ENCODE measurements around the gene IFI44L. TPM values are rescaled to one million over a fixed set of nuclear protein-coding genes. Genes with fewer than 3 reads are reported as not detected.

IFI44L gene
- total RNA-seq, 1 donor from 2014 or later = not detected

DNA sequence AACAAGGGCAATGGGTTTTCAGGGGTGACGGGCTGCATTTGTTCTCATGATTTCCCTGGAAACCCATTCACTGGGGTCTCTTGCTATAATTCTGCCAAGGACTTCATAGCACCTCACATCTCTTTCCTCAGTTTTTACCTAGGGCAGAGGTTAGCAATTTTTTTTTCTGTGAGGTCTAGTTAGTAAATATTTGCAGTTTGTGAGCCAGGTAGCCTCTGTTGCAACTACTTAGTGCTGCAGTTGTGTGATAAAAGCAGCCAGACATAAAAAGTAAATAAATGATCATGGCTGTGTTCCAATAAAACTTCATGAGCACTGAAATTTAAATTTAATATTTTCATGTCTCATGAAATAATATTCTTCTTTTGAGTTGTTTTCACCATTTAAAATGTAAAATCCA, 67.1 kb downstream of the IFI44L start:
- no peak overlapping the region for H3K27ac Mint-ChIP-seq
- no peaks in the 10 kb centered on the region for H3K27me3 Mint-ChIP-seq
- H3K9me3 Mint-ChIP-seq (ENCODE audit: low read depth) = no peaks in the 10 kb centered on the region
- H3K4me3 Mint-ChIP-seq (ENCODE audit: low read depth) = no peak overlapping the region
- TF ChIP-seq, protein P1, sequence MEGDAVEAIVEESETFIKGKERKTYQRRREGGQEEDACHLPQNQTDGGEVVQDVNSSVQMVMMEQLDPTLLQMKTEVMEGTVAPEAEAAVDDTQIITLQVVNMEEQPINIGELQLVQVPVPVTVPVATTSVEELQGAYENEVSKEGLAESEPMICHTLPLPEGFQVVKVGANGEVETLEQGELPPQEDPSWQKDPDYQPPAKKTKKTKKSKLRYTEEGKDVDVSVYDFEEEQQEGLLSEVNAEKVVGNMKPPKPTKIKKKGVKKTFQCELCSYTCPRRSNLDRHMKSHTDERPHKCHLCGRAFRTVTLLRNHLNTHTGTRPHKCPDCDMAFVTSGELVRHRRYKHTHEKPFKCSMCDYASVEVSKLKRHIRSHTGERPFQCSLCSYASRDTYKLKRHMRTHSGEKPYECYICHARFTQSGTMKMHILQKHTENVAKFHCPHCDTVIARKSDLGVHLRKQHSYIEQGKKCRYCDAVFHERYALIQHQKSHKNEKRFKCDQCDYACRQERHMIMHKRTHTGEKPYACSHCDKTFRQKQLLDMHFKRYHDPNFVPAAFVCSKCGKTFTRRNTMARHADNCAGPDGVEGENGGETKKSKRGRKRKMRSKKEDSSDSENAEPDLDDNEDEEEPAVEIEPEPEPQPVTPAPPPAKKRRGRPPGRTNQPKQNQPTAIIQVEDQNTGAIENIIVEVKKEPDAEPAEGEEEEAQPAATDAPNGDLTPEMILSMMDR (IDR thresholded peaks at IDR 0.05; ENCODE audit: unreplicated experiment) = no peak
- peaks cover 4% of the 10 kb centered on the region for H3K4me1 Mint-ChIP-seq (ENCODE audit: low read depth)
- H3K36me3 Mint-ChIP-seq (ENCODE audit: insufficient read depth) = no peaks in the 10 kb centered on the region
- no peak for DNase-seq (ENCODE audit: low spot score, unreplicated experiment)

DNA sequence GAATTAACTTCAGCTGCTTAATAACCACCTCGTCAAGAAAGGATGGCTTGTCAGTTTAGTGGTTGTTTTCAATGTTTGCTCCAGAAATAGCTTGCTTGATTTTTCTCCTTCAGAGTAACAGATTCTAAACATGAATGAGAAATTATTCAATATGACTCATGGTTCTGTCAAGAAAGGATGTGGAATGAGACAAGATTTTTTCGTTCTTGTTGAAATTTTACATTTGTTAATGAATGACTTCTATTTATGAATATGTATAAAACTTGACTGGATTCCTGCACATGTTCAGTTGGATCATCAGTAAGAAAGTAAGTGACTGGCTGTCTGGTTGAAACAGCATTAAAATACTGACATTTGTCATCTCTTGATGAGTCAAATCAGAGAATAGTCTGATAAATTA, 67.7 kb downstream of the IFI44L start:
- H3K9me3 Mint-ChIP-seq (ENCODE audit: low read depth) = no peaks in the 10 kb centered on the region
- no peak for DNase-seq (ENCODE audit: low spot score, unreplicated experiment)
- TF ChIP-seq, protein P1 (IDR thresholded peaks at IDR 0.05; ENCODE audit: unreplicated experiment) = no peak
- no peaks in the 10 kb centered on the region for H3K27me3 Mint-ChIP-seq
- no peaks in the 10 kb centered on the region for H3K36me3 Mint-ChIP-seq (ENCODE audit: insufficient read depth)
- no peak overlapping the region for H3K27ac Mint-ChIP-seq
- H3K4me1 Mint-ChIP-seq (ENCODE audit: low read depth) = peaks cover 4% of the 10 kb centered on the region
- H3K4me3 Mint-ChIP-seq (ENCODE audit: low read depth) = no peak overlapping the region

DNA sequence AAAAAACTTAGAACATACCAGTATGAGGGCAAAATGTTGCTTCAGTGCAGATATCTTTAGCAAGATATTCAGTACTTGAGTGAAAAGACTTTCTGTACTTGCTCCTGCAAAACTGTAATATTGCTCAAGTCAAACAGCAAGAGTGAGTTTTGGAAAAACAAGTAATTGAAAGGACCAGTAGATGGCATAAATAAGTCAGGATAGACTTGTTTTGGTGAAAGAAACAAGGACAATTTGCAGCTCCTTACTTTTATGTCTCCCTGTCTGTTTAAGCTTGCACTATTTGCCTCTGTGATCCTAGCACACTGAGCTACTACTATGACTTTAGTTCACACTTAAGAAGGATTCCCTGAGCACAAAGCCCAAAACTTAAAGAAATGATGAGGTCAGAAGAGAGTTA, 68.4 kb downstream of the IFI44L start:
- no peaks in the 10 kb centered on the region for H3K36me3 Mint-ChIP-seq (ENCODE audit: insufficient read depth)
- no peak overlapping the region for H3K27ac Mint-ChIP-seq
- TF ChIP-seq, protein P1 (IDR thresholded peaks at IDR 0.05; ENCODE audit: unreplicated experiment) = no peak

DNA sequence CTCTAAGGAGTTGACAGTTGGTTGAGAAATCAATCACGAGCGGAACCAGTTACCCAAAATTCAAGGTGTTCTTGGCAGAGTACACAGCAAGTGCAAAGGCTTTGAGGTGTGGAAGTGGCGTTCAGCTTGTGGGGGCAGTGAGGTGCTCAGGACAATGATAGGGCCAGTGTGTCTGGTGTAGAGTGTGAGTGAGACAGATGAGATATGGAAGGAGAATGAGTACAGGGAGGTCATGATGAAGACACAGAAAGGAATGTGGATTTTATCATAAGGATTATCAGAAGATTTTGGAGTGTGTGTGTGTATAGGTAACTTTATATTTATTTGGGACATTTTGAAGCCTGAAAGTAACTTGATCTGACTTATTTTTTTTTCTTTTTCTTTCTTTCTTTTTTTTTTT, 70.3 kb downstream of the IFI44L start:
- H3K9me3 Mint-ChIP-seq (ENCODE audit: low read depth) = no peaks in the 10 kb centered on the region
- no peaks in the 10 kb centered on the region for H3K27me3 Mint-ChIP-seq
- H3K27ac Mint-ChIP-seq = no peak overlapping the region
- peaks cover 4% of the 10 kb centered on the region for H3K4me1 Mint-ChIP-seq (ENCODE audit: low read depth)
- H3K36me3 Mint-ChIP-seq (ENCODE audit: insufficient read depth) = no peaks in the 10 kb centered on the region
- no peak for DNase-seq (ENCODE audit: low spot score, unreplicated experiment)
- TF ChIP-seq, protein P1 (IDR thresholded peaks at IDR 0.05; ENCODE audit: unreplicated experiment) = no peak
- H3K4me3 Mint-ChIP-seq (ENCODE audit: low read depth) = no peak overlapping the region

More for the DNA sequence above, 68.4 kb downstream of the IFI44L start:
- peaks cover 4% of the 10 kb centered on the region for H3K4me1 Mint-ChIP-seq (ENCODE audit: low read depth)
- no peaks in the 10 kb centered on the region for H3K27me3 Mint-ChIP-seq
- DNase-seq (ENCODE audit: low spot score, unreplicated experiment) = no peak
- no peak overlapping the region for H3K4me3 Mint-ChIP-seq (ENCODE audit: low read depth)
- no peaks in the 10 kb centered on the region for H3K9me3 Mint-ChIP-seq (ENCODE audit: low read depth)

DNA sequence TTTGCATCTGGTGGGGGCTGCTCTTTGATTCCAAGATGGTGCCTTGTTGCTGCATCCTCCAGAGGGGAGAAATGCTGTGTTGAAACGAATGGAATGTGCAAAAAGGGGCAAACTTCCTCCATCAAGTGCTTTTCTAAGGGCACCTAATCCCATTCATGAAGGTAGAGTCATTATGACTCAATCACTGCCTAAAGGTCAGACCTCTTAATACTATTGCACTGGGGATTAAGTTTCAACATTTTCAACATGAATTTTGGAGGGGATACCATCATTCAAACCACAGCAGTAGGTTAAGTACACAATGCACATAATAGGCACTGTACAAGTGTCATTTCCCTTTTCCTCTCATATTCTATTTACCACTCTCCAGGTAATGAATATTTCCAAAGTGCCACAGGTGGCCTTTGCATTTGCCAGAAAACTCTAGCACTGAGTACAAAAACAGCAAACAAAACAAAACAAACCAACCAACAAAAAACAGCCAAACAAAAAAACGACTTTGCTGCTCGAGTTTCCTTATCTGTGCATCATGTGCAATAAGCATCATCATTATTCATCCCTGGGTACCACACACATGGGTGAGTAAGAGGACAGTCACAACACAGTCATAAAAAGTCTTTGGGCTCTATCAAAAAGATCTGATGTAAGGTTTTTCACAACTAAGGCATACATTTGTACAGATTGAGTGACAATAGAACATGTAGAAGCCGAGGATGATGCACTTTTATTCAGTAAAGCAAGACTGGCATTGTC, 71.9 kb downstream of the IFI44L start:
- Mint-ChIP-seq H3K4me3 (ENCODE audit: low read depth) (no peak overlapping the region), H3K9me3 (ENCODE audit: low read depth) (peaks cover 5% of the 10 kb centered on the region), H3K27me3 (no peaks in the 10 kb centered on the region), H3K4me1 (ENCODE audit: low read depth) (peaks cover 2% of the 10 kb centered on the region), H3K27ac (no peak overlapping the region), H3K36me3 (ENCODE audit: insufficient read depth) (no peaks in the 10 kb centered on the region)
- TF ChIP-seq, protein P1 (IDR thresholded peaks at IDR 0.05; ENCODE audit: unreplicated experiment) = no peak
- no peak for DNase-seq (ENCODE audit: low spot score, unreplicated experiment)

Other genes with a start within 250 kb of the IFI44L start
- not detected in 2 replicates for gene PTGFR, start 129.5 kb upstream of the IFI44L start, total RNA-seq
- gene IFI44, start 29.4 kb downstream of the IFI44L start, total RNA-seq = not detected in 2 replicates